Stimulated activated naive CD4-positive, alpha-beta T cell (primary cell): ENCODE results near the gene ITGAD.
A peak's percentile ranks its signal among the peaks of the same experiment; 100 is the strongest.
"Not testable (repeated sequence)": the region's sequence is repeated elsewhere in the genome, so short reads cannot be mapped to it uniquely, and the experiment has no call there.

Experiments used
- DNase-seq, 6 experiments: peaks; one replicate each; lab custom pipeline; 2025; lab: John Stamatoyannopoulos, UW

ITGAD gene

GRCh38 chr16:31403590-31404352 lies 10.6 kb downstream of the ITGAD start:
- DNase-seq: no peak

DNA sequence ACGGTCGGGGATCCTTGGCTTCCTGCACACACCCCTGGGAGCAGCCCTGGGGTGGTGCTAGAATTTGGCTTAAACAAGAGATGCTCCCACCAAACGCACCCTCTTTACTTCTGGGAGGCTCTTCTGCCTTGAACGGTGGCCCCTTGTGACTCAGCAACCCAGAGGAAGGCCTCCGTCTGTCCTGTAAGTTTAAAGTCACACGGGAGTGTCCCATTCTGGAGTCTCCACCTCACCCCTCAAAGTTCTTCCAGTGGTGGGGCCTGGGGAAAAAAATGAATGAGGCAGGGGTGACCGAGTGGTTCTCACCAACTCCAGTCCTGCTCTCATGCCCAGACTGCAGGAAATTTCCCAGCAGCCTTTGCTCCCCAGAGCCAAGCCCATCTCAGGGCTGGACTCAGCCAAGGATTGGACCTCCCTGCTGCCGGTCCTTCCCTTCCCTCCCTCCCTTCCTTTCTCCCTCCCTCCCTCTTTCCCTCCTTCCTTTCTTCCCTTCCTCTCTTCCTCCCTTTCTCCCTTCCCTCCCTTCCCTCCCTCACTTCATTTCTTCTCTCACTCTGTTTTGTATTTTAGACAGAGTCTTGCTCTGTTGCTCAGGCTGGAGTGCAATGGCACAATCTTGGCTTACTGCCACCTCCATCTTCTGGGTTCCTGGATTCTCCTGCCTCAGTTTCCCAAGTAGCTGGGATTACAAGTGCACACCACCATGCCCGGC lies 11.4 kb downstream of the ITGAD start:
- DNase-seq: no peak

DNA sequence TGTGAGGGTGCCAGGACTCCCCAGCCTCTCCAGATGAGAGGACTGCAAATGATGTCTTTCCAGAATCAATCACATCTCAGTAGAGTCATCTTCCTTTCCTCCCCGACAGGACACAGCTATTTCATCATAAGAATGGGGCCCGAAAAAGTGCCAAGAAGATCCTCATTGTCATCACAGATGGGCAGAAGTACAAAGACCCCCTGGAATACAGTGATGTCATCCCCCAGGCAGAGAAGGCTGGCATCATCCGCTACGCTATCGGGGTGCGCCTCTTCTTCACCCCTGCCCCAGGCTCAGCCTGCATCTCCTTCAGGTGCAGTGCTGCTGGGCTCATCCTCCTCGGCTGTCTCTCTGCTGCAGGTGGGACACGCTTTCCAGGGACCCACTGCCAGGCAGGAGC lies 14.3 kb downstream of the ITGAD start:
- no peak for DNase-seq

GRCh38 chr16:31409433-31409832 lies 16.3 kb downstream of the ITGAD start:
- no peak for DNase-seq

DNA sequence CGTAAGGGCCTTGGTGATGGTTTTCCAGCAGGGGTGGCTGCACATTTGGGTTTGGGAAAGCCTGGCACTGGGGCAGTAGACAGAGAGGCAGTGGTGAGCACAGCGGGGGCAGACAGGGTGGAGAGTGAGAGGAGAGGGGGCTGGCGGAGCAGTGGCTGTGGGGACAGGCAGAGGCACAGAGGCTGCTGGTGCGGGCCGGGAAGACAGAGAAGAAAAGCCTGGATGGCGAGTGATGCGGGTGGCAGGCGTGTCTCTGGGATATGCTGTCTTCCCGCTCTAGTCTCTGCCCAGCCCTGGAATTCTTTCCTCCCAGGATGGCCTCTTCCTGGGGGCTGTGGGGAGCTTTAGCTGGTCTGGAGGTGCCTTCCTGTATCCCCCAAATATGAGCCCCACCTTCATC lies 16.9 kb downstream of the ITGAD start:
- no peak for DNase-seq

DNA sequence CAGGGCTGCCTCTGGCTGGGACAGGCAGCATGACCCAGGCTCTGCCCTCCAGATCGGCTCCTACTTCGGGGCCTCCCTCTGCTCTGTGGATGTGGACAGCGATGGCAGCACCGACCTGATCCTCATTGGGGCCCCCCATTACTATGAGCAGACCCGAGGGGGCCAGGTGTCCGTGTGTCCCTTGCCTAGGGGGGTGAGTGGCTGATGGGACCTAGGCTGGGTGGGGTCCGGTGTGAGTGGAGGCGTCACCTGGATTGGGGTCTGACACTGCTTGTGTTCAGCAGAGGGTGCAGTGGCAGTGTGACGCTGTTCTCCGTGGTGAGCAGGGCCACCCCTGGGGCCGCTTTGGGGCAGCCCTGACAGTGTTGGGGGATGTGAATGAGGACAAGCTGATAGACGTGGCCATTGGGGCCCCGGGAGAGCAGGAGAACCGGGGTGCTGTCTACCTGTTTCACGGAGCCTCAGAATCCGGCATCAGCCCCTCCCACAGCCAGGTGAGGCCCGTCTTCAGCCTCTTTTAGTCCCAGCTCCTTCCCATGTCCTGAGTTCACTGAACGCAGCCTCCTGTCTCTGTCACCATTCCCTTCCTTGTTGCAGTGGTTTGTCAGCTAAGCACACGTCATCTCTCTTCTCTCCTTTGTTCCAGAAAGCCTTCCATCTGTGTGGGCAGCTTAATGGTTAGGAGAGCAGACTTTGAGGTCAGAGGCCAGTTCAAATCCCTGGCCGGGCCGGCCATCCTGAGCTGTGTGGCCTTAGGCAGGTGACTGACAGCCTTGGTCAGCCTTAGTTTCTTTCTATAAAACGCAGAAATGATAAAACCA lies 18.1 kb downstream of the ITGAD start:
- no peak for DNase-seq

GRCh38 chr16:31412750-31413149 lies 19.6 kb downstream of the ITGAD start:
- DNase-seq: no peak

DNA sequence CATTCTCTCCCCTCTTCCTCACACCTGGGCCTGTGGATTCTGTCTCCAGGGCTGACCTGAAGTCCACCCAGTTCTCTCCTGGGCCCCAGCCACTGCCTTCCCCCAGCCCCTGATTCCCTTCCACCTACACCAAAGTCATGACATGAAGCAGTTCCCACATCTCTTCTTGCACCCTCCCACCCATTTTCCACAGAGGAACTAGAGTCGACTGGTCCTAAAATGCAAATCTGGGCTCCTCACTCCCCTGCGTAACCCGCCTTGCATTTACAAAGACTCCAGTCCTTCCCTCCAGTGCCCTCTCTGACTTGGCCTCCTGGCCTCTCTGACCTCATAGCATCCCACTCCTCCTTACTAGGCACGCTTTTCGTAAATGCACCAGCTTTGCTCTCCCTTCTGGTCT lies 20.2 kb downstream of the ITGAD start:
- no peak for DNase-seq

DNA sequence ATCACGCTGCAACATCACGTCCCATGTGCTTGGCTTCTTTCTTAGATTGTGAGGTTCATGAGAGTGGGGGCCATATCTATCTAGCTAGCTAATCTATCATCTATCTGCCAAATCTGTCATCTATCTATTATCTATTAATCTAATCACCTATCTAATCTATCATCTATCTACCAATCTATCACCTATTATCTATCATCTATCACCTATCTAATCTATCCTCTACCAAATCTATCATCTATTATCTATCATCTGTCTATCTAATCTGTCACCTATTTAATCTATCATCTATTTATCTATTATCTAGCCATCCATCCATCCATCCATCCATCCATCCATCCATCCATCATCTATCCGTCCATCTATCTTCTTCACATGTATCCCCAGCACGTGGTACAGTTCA lies 20.8 kb downstream of the ITGAD start:
- DNase-seq: no peak

DNA sequence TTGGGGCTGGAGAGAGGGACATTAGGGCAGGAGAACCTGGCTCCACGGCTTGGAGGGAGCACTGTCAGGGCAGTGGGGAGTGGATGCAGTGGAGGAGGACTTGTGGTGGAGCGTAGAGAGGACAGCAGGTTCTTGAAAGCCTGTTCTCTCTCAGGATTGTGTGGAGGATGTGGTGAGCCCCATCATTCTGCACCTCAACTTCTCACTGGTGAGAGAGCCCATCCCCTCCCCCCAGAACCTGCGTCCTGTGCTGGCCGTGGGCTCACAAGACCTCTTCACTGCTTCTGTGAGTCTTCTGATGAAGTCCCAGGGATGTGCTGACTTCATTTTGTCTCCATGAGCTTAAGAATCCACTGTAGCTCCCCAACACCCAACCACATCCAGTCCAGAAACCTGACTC lies 21.6 kb downstream of the ITGAD start:
- DNase-seq: no peak

DNA sequence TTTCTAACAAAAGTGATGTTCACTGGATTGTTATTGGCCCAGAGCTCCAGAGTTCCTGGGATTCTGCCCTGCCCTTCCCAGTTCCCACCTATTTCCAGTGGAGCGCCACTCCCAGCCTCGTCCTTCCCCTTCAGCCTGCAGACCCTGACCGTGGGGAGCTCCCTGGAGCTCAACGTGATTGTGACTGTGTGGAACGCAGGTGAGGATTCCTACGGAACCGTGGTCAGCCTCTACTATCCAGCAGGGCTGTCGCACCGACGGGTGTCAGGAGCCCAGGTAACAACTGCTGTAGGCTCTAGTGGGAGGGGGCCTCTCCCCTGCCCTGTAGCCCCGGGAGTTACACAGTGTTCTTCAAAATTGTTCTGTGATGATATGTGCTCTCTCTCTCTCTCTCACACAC lies 23.2 kb downstream of the ITGAD start:
- no peak for DNase-seq

DNA sequence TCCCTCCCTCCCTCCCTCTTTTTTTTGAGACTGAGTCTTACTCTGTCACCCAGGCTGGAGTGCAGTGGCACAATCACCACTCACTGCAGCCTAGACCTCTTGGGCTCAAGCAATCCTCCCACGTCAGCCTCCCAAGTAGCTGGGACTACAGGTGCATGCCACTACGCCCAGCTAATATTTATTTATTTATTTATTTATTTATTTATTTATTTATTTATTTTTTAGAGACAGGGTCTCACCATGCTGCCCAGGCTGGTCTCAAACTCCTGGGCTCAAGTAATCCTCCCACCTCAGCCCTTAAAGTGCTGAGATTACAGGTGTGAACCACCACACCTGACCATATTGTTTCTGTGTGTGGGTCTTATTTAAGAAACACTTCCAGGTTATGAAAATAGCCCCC lies 23.9 kb downstream of the ITGAD start:
- DNase-seq: not testable (repeated sequence)

DNA sequence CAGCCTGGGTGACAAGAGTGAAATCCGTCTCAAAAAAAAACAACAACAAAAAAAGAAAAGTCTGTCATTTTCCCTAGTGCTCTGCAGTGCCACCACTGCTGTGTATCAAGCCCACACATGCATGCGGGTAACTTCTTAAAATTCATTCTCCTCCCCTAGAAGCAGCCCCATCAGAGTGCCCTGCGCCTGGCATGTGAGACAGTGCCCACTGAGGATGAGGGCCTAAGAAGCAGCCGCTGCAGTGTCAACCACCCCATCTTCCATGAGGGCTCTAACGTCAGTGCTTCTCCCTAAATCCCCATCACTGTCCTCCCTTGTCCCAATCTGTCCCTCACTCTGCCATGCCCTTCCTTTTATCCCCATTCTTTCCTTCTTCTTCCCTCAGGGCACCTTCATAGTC lies 24.8 kb downstream of the ITGAD start:
- DNase-seq: no peak

- no peak for DNase-seq
Measured at GRCh38 chr16:31420037-31420436, 26.9 kb downstream of the ITGAD start.

DNA sequence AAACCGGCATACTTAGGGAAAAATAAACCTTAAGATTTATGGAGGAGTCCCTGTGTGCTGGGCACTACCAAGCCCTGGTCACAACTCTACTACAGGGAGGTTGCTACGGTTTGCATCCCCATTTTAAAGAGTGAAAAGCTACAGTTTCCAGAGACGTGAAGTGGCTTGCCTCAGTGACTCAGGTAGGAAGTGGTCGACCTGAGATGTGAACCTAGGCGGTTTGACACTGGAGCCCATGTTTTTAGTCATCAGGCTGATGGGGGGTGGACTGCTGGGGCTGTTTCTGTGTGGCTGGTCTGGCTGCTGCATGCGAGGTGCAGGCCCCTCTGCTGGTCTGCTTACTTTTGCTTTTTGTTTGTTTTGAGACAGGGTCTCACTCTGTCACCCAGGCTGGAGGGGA lies 28.5 kb downstream of the ITGAD start:
- DNase-seq: no peak

DNA sequence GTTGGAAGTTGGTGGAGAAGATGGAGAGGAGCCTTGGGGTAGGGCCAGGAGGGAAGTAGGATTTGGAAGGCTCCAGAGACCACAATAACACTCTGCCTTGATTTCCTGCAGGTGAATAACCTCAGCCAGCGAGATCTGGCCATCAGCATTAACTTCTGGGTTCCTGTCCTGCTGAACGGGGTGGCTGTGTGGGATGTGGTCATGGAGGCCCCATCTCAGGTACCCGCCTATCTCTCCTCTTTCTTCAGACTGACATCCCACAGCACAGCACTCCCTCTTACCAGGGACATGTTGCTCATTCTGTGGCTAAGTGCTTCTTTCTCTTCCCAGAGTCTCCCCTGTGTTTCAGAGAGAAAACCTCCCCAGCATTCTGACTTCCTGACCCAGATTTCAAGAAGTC lies 30.1 kb downstream of the ITGAD start:
- DNase-seq: no peak

DNA sequence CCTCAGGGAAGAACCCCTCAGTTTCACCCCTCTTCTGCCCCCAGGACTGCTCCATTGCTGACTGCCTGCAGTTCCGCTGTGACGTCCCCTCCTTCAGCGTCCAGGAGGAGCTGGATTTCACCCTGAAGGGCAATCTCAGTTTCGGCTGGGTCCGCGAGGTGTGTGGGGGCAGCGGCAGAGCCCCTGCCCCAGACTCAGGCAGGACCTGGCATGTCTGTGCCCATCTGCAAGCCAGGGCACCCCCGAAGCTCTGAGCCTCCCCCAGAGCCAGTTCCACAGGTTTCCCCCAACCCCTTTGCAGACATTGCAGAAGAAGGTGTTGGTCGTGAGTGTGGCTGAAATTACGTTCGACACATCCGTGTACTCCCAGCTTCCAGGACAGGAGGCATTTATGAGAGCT lies 30.7 kb downstream of the ITGAD start:
- no peak for DNase-seq

DNA sequence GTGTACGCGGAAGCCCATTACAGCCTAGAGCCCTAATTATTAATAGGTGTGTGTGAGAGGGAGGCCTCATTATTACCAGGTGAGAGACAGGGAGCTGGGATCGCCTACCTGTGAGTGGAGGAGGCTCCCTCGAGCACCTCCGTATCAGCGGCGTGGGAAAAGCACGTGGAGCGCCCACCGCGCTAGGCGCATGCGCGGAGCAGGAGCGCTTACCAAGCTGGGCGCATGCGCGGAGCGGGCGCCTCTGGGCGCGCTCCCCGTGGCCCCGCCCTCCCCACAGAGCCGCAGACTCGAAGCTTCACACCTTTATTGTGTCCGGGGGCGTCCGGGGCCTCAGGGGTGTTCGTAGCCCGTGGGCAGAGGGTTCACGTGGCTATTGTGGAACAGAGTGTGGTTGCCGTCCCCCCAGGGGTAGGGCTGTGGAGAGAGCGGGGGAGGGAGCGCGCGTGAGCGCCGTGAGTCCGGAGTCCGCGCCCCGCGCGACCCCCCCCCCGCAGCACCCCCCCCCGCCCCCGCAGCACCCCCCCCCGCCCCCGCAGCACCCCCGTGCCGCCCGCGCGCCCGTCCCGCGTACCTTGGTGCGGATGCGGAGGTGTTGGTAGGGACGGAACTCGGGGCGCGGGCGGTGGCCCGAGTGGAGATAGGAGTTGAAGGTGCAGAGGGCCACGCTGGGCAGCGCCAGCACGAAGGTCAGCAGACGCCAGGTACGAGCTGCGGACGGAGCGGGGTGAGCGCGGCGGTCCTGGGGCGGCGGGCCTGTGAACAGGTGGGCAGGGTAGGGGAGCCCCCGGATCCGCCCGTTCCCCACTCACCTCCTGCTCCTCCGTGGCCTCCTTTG lies 34.5 kb downstream of the ITGAD start:
- peak; percentile 32 to 69 (median 60) for DNase-seq

- DNase-seq: no peak
Measured at GRCh38 chr16:31428279-31428597, 35.1 kb downstream of the ITGAD start, which contains the start of gene COX6A2. Gene COX6A2, minus strand, starts transcription at chr16:31428360. Its CDS starts 35 bp downstream, at chr16:31428325.

- DNase-seq: no peak
Measured at GRCh38 chr16:31428638-31429247, 35.6 kb downstream of the ITGAD start.

- no peak for DNase-seq
Measured at GRCh38 chr16:31429314-31429713, 36.2 kb downstream of the ITGAD start.

GRCh38 chr16:31429796-31430195 lies 36.7 kb downstream of the ITGAD start:
- no peak for DNase-seq
